ENCODE results near the gene NBEA.

NBEA gene

GRCh38 chr13:35603593-35604285 lies 661.7 kb downstream of the NBEA start:
- TF ChIP-seq CTCF (IDR thresholded peaks at IDR 0.05) = no peak

GRCh38 chr13:35614666-35615065 lies 672.6 kb downstream of the NBEA start:
- no peak for TF ChIP-seq CTCF (IDR thresholded peaks at IDR 0.05)

GRCh38 chr13:35617420-35617819 lies 675.4 kb downstream of the NBEA start:
- TF ChIP-seq CTCF (IDR thresholded peaks at IDR 0.05) = no peak

GRCh38 chr13:35618565-35619083 lies 676.6 kb downstream of the NBEA start:
- TF ChIP-seq CTCF (IDR thresholded peaks at IDR 0.05) = no peak

GRCh38 chr13:35621989-35622388 lies 679.9 kb downstream of the NBEA start:
- no peak for TF ChIP-seq CTCF (IDR thresholded peaks at IDR 0.05)

GRCh38 chr13:35629026-35629425 lies 687.0 kb downstream of the NBEA start:
- no peak for TF ChIP-seq CTCF (IDR thresholded peaks at IDR 0.05)

- peak; percentile 74 for TF ChIP-seq CTCF (IDR thresholded peaks at IDR 0.05)
Observed at GRCh38 chr13:35630551-35631275, 688.6 kb downstream of the NBEA start.

Data from LNCAP (cell line).